Left ventricle myocardium superior (tissue), 1 donor: ENCODE data around the gene TUBA1B. TPM values are rescaled to one million over a fixed set of nuclear protein-coding genes. Genes with fewer than 3 reads are reported as not detected.
"Not testable (repeated sequence)": the region's sequence is repeated elsewhere in the genome, so short reads cannot be mapped to it uniquely, and the experiment has no call there.

Source experiments
- ATAC-seq: fragments of 200-7000 bp; cut with Tn5 transposase; one replicate; pipeline ENCODE4 v1.9.1; 2020; ENCODE audit warnings: mild to moderate bottlenecking, moderate library complexity
- DNase-seq: peaks from one replicate; pipeline ENCODE4 v3.0.0-alpha.2; 2020
- intact Hi-C: fragments of 100-400 bp; cut with micrococcal nuclease; formaldehyde crosslinking; loops from one replicate; pipeline ENCODE4 v1.11.0; 2022
- long read RNA-seq: library from polyadenylated mRNA; unstranded; transcript quantifications from one replicate; pipeline ENCODE4 v2.0.0, GENCODE V29; 2021
- total RNA-seq: library from RNA; stranded (reverse); fragmentation: NEBNext Ultra II Directional; extraction: Animal tissue kit (Norgen Biotek cat#: 25700); gene quantifications from one replicate; pipeline ENCODE4 v1.2.1, GENCODE V29; 2021
- donor health status: DM: no; HTN: yes; CAD: no; lungs with severe emphysema.

TUBA1B gene
- 329 TPM for total RNA-seq
- long read RNA-seq, transcript TUBA1B-201 (3 exons, 3,198 nt) = minor isoform, 24 of 319 reads
- long read RNA-seq, transcript TUBA1B-202 (4 exons, 1,627 nt) = major isoform, 217 of 319 reads
- long read RNA-seq, partial matches to known transcripts = 9 of 319 reads
- long read RNA-seq, other reads (novel, unspliced or antisense) = 69 of 319 reads

- intact Hi-C loops = loop anchor here (10.0 kb wide), 1 partner anchor 104 kb away; no protein-coding TSS in a partner anchor
- DNase-seq (peak; percentile 96), ATAC-seq (peak; percentile 94)
Measured at GRCh38 chr12:49131051-49131893, at the start of gene TUBA1B. Gene TUBA1B, minus strand, starts transcription at chr12:49131395. Its CDS starts 95 bp downstream, at chr12:49131300.

DNA sequence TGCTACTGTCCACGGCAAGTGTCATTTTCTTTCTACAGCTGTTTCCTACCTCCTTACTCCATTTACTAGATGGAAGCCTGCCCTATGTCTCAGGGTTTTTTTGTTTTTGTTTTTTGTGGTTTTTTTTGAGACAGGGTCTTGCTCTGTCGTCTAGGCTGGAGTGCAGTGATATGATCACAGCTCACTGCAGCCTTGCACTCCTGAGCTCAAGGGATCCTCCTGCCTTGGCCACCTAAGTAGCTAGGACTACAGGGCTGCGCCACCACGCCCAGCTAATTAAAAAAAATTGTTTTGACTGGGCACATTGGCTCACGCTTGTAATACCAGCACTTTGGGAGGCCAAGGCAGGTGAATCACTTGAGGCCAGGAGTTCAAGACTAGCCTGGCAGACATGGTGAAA lies 43.0 kb upstream of the TUBA1B start:
- no peak for DNase-seq
- ATAC-seq = no peak
- intact Hi-C loops = no loop called here

DNA sequence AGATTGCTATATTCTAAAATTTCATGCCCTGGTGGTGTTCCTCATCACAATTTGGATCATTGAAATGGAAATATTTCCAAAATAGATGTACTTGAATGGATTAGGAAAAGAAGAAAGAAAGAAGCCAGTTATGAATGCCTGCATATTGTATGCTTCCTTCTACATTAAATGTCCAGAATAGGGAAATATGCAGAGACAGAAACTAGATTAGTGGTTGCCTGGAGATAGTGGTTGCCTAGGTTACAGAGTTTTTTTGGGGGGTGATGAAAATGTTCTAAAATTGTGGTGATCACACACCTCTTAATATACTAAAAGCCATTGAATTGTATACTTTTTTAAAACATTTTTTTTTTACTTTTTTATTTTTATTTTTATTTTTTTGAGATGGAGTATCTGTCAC lies 39.7 kb upstream of the TUBA1B start:
- intact Hi-C loops = no loop called here
- ATAC-seq (no peak), DNase-seq (no peak)

GRCh38 chr12:49165114-49165513 lies 33.9 kb upstream of the TUBA1B start:
- no peak for ATAC-seq
- no peak for DNase-seq
- intact Hi-C loops = no loop called here

DNA sequence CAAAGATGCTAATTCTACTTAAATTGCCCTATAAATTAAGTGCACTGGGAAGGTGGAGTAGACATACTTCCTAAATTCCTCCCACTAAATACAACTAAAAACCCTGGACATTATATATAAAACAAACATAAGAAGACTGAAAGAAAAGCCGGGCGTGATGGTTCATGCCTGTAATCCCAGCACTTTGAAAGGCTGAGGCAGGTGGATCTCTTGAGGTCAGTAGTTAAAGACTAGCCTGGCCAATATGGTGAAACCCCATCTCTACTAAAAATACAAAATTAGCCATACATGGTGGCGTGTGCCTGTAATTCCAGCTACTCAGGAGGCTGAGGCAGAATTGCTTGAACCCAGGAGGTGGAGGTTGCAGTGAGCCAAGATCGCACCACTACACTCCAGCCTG lies 30.7 kb upstream of the TUBA1B start:
- intact Hi-C loops, DNase-seq, ATAC-seq: not testable (repeated sequence)

DNA sequence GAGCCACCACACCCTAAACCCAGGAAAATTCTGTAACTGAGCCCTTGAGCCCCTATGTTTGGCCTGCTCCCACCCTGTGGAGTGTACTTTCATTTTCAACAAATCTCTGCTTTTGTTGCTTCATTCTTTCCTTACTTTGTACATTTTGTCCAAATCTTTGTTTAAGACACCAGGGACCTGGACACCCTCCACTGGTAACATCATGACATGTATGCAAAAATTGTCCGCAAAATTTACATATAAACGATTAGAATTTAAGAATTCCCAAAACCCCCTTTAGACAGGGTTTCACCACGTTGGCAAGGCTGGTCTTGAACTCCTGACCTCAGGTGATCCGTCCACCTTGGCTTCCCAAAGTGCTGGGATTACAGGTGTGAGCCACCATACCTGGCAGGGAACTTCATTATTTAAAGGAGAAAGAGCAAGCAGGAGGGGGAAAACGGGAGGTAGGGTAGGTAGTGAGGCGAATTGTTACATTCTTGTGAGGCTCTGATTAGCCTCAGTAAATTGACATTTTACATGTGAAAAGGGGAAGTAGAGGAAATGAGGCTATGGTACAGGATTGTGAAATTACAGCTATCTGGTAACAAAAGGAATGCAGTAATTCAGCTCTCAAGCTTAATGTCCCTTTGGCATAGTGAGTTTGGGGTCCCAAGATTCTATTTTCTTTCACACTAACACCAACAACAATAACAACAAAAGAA lies 30.0 kb upstream of the TUBA1B start:
- intact Hi-C loops = no loop called here
- DNase-seq (no peak), ATAC-seq (no peak)

GRCh38 chr12:49160399-49160798 lies 29.2 kb upstream of the TUBA1B start:
- DNase-seq (no peak), ATAC-seq (no peak)
- intact Hi-C loops = no loop called here

DNA sequence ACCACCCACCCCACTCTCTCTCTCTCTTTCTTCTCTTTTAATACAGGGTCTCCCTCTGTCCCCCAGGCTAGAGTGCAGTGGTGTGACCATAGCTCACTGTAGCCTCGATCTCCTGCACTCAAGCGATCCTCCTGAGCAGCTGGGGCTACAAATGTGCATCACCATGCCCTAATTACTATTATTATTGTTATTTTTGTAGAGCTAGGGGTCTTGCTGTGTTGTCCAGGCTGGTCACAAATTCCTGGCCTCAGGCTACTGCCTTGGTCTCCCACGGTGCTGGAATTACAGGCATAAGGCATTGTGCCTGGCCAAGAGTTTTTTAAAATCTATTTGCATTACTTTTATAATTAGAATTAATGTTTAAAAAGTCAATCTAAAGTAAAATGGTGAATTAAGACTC lies 23.0 kb upstream of the TUBA1B start:
- no peak for ATAC-seq
- intact Hi-C loops = no loop called here
- DNase-seq = no peak

- DNase-seq (no peak), ATAC-seq (no peak)
- intact Hi-C loops = no loop called here
Measured at GRCh38 chr12:49147384-49147783, 16.2 kb upstream of the TUBA1B start.

- intact Hi-C loops = no loop called here
- ATAC-seq = no peak
- no peak for DNase-seq
Measured at GRCh38 chr12:49146406-49146805, 15.2 kb upstream of the TUBA1B start.

- no peak for ATAC-seq
Measured at GRCh38 chr12:49144384-49144783, 13.2 kb upstream of the TUBA1B start.

GRCh38 chr12:49138999-49139398 lies 7.8 kb upstream of the TUBA1B start:
- intact Hi-C loops = loop anchor here (10.0 kb wide), 1 partner anchor 96 kb away; no protein-coding TSS in a partner anchor
- ATAC-seq (no peak), DNase-seq (no peak)

More at GRCh38 chr12:49144384-49144783, 13.2 kb upstream of the TUBA1B start:
- no peak for DNase-seq
- intact Hi-C loops = no loop called here

- DNase-seq (no peak), ATAC-seq (no peak)
- intact Hi-C loops = loop anchor here (10.0 kb wide), 1 partner anchor 96 kb away; no protein-coding TSS in a partner anchor
Measured at GRCh38 chr12:49138587-49138986, 7.4 kb upstream of the TUBA1B start.

DNA sequence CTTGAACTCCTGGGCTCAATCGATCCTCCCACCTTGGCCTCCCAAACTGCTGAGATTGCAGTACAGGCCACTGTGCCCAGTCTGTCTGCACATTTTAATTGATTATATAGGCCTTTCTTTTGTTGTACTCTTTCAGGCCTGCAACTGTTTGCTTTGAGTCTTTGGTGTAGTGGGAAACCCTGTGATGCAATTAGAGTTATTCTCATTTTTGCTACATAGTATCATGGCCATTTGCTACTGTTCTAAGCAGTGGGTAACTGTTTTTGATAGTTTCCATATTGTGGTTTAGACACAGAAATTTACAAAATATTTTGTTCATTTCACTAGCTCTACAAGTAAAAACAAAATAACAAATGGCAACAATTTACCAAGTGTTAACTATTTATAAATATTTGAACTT lies 6.3 kb upstream of the TUBA1B start:
- intact Hi-C loops = loop anchor here (10.0 kb wide), 1 partner anchor 97 kb away; no protein-coding TSS in a partner anchor

GRCh38 chr12:49136997-49137396 lies 5.8 kb upstream of the TUBA1B start:
- ATAC-seq, DNase-seq: not testable (repeated sequence)
- intact Hi-C loops = loop anchor here (10.0 kb wide), 1 partner anchor 98 kb away; no protein-coding TSS in a partner anchor

More for the DNA sequence above, 6.3 kb upstream of the TUBA1B start:
- DNase-seq (no peak), ATAC-seq (no peak)

DNA sequence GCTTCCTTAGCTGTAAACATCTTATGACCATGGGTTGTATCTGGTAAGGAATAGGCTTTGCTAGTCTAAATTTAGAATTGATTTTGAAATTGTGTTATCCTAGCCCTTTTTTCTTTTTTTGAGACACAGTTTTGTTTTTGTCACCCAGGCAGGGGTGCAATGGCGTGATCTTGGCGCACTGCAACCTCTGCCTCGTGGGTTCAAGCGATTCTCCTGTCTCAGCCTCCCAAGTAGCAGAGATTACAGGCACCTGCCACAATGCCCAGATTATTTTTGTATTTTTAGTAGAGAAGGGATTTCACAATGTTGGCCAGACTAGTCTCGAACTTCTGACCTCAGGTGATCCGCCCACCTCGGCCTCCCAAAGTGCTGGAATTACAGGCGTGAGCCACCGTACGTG lies 2.4 kb upstream of the TUBA1B start:
- intact Hi-C loops = loop anchor here (10.0 kb wide), 1 partner anchor 101 kb away; no protein-coding TSS in a partner anchor
- no peak for DNase-seq
- no peak for ATAC-seq

GRCh38 chr12:49133014-49133413 lies 1.8 kb upstream of the TUBA1B start:
- ATAC-seq (no peak), DNase-seq (no peak)
- intact Hi-C loops = loop anchor here (10.0 kb wide), 1 partner anchor 102 kb away; no protein-coding TSS in a partner anchor

GRCh38 chr12:49131894-49132461 lies 783 bp upstream of the TUBA1B start:
- ATAC-seq = no peak
- intact Hi-C loops = loop anchor here (10.0 kb wide), 1 partner anchor 103 kb away; no protein-coding TSS in a partner anchor
- no peak for DNase-seq
